SK-N-SH treated with all-trans-retinoic acid at 6 μM for 48 hours (cell line): ENCODE results near the gene CRACR2B.

ENCODE experiments used
- ATAC-seq: fragments of 200-7000 bp; cut with Tn5 transposase; 3 replicates; pipeline ENCODE4 v1.9.1; 2020; ENCODE audit warnings: mild to moderate bottlenecking, moderate library complexity
- ESRRG ChIP-seq: fragments of 250-450 bp; sonication (Bioruptor Pico); IDR thresholded peaks from 2 replicates; pipeline ENCODE4 v1.6.1; 2021; ENCODE audit warnings: mild to moderate bottlenecking
- GLIS3 ChIP-seq: fragments of 250-450 bp; sonication (Bioruptor Pico); IDR thresholded peaks from 2 replicates; pipeline ENCODE4 v1.5.0; 2020; ENCODE audit warnings: mild to moderate bottlenecking, moderate library complexity
- ISL1 ChIP-seq: fragments of 250-450 bp; sonication (Bioruptor Pico); IDR thresholded peaks from 2 replicates; pipeline ENCODE4 v2.1.2; 2022; ENCODE audit warnings: mild to moderate bottlenecking, moderate library complexity
- OSR1 ChIP-seq: fragments of 250-450 bp; sonication (Bioruptor Pico); IDR thresholded peaks from 2 replicates; pipeline ENCODE4 v1.8.0; 2022; ENCODE audit warnings: moderate library complexity, mild to moderate bottlenecking, inconsistent platforms
- PATZ1 ChIP-seq: fragments of 250-450 bp; sonication (Bioruptor Pico); IDR thresholded peaks from 2 replicates; pipeline ENCODE4 v1.8.0; 2020; ENCODE audit warnings: mild to moderate bottlenecking, moderate library complexity, borderline replicate concordance
- POU6F1 ChIP-seq: fragments of 250-450 bp; sonication (Bioruptor Pico); IDR thresholded peaks from 2 replicates; pipeline ENCODE4 v1.8.0; 2021; ENCODE audit warnings: low read depth, mild to moderate bottlenecking, moderate library complexity, borderline replicate concordance
- PPARA ChIP-seq: fragments of 250-450 bp; sonication (Bioruptor Pico); IDR thresholded peaks from 2 replicates; pipeline ENCODE4 v1.5.0; 2020; ENCODE audit warnings: mild to moderate bottlenecking, borderline replicate concordance
- RARB ChIP-seq: fragments of 250-450 bp; sonication (Bioruptor Pico); IDR thresholded peaks from 2 replicates; pipeline ENCODE4 v1.8.0; 2021; ENCODE audit warnings: mild to moderate bottlenecking, moderate library complexity
- SNAI2 ChIP-seq: fragments of 250-450 bp; sonication (Bioruptor Pico); IDR thresholded peaks from 2 replicates; pipeline ENCODE4 v1.5.0; 2020; ENCODE audit warnings: mild to moderate bottlenecking, moderate library complexity
- TCF4 ChIP-seq: fragments of 250-450 bp; sonication (Bioruptor Pico); IDR thresholded peaks from 2 replicates; pipeline ENCODE4 v1.8.0; 2021; ENCODE audit warnings: mild to moderate bottlenecking, moderate library complexity, borderline replicate concordance
- TOX ChIP-seq: fragments of 250-450 bp; sonication (Bioruptor Pico); IDR thresholded peaks from 2 replicates; pipeline ENCODE4 v1.8.0; 2021; ENCODE audit warnings: mild to moderate bottlenecking, moderate library complexity, borderline replicate concordance
- ZC3H10 ChIP-seq: fragments of 250-450 bp; sonication (Bioruptor Pico); IDR thresholded peaks from 2 replicates; pipeline ENCODE4 v1.5.1; 2021; ENCODE audit warnings: mild to moderate bottlenecking, moderate library complexity
- ZFP3 ChIP-seq: fragments of 250-450 bp; sonication (Bioruptor Pico); IDR thresholded peaks from 2 replicates; pipeline ENCODE4 v1.5.0; 2020; ENCODE audit warnings: mild to moderate bottlenecking, moderate library complexity
- ZFP30 ChIP-seq: fragments of 450-650 bp; formaldehyde crosslinking; IDR thresholded peaks from 2 replicates; pipeline ENCODE4 v1.5.0; 2022; ENCODE audit warnings: mild to moderate bottlenecking, moderate library complexity
- ZNF565 ChIP-seq: fragments of 450-650 bp; formaldehyde crosslinking; conservative IDR thresholded peaks from 2 replicates; pipeline ENCODE4 v1.5.0; 2020; ENCODE audit warnings: low read depth, mild to moderate bottlenecking, moderate library complexity
- ZNF70 ChIP-seq: fragments of 450-650 bp; formaldehyde crosslinking; IDR thresholded peaks from 2 replicates; pipeline ENCODE4 v1.5.0; 2020; ENCODE audit warnings: mild to moderate bottlenecking, moderate library complexity
- ZNF8 ChIP-seq: fragments of 450-650 bp; formaldehyde crosslinking; IDR thresholded peaks from 2 replicates; pipeline ENCODE4 v1.5.0; 2020; ENCODE audit warnings: mild to moderate bottlenecking, moderate library complexity
- TF ChIP-seq, protein P1 (sequence below): fragments of 250-450 bp; sonication (Bioruptor Pico); IDR thresholded peaks from 2 replicates; pipeline ENCODE4 v1.5.1; 2020; ENCODE audit warnings: low read depth, mild to moderate bottlenecking, moderate library complexity
- TF ChIP-seq, protein P2 (sequence below): fragments of 250-450 bp; sonication (Bioruptor Pico); IDR thresholded peaks from 2 replicates; pipeline ENCODE4 v1.5.0; 2020; ENCODE audit warnings: mild to moderate bottlenecking, moderate library complexity

Gene CRACR2B

GRCh38 chr11:826227-826621, 1.5 kb upstream of the CRACR2B start:
- TF ChIP-seq PPARA (CRISPR knock-in tag): no peak
- TF ChIP-seq ZFP3 (CRISPR knock-in tag): no peak
- TF ChIP-seq GLIS3 (CRISPR knock-in tag): no peak
- TF ChIP-seq, protein P1, sequence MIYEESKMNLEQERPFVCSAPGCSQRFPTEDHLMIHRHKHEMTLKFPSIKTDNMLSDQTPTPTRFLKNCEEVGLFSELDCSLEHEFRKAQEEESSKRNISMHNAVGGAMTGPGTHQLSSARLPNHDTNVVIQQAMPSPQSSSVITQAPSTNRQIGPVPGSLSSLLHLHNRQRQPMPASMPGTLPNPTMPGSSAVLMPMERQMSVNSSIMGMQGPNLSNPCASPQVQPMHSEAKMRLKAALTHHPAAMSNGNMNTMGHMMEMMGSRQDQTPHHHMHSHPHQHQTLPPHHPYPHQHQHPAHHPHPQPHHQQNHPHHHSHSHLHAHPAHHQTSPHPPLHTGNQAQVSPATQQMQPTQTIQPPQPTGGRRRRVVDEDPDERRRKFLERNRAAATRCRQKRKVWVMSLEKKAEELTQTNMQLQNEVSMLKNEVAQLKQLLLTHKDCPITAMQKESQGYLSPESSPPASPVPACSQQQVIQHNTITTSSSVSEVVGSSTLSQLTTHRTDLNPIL (CRISPR knock-in tag): no peak
- TF ChIP-seq OSR1: no peak
- TF ChIP-seq TCF4 (CRISPR knock-in tag): no peak
- TF ChIP-seq ZFP30 (CRISPR knock-in tag): no peak
- no peak for TF ChIP-seq ZNF70 (CRISPR knock-in tag)
- no peak for TF ChIP-seq PATZ1 (CRISPR knock-in tag)
- TF ChIP-seq POU6F1 (CRISPR knock-in tag): no peak
- no peak for TF ChIP-seq TOX
- no peak for TF ChIP-seq RARB (CRISPR knock-in tag)
- TF ChIP-seq SNAI2 (CRISPR knock-in tag): no peak
- ATAC-seq: no peak

- TF ChIP-seq, protein P2, sequence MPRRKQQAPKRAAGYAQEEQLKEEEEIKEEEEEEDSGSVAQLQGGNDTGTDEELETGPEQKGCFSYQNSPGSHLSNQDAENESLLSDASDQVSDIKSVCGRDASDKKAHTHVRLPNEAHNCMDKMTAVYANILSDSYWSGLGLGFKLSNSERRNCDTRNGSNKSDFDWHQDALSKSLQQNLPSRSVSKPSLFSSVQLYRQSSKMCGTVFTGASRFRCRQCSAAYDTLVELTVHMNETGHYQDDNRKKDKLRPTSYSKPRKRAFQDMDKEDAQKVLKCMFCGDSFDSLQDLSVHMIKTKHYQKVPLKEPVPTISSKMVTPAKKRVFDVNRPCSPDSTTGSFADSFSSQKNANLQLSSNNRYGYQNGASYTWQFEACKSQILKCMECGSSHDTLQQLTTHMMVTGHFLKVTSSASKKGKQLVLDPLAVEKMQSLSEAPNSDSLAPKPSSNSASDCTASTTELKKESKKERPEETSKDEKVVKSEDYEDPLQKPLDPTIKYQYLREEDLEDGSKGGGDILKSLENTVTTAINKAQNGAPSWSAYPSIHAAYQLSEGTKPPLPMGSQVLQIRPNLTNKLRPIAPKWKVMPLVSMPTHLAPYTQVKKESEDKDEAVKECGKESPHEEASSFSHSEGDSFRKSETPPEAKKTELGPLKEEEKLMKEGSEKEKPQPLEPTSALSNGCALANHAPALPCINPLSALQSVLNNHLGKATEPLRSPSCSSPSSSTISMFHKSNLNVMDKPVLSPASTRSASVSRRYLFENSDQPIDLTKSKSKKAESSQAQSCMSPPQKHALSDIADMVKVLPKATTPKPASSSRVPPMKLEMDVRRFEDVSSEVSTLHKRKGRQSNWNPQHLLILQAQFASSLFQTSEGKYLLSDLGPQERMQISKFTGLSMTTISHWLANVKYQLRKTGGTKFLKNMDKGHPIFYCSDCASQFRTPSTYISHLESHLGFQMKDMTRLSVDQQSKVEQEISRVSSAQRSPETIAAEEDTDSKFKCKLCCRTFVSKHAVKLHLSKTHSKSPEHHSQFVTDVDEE (CRISPR knock-in tag): no peak
- no peak for TF ChIP-seq ZNF8 (CRISPR knock-in tag)
- TF ChIP-seq GLIS3 (CRISPR knock-in tag): no peak
- no peak for TF ChIP-seq ZC3H10
- TF ChIP-seq PATZ1 (CRISPR knock-in tag): no peak
- TF ChIP-seq ESRRG (CRISPR knock-in tag): no peak
- no peak for TF ChIP-seq ZNF565 (CRISPR knock-in tag)
- TF ChIP-seq POU6F1 (CRISPR knock-in tag): no peak
- TF ChIP-seq OSR1: no peak
- no peak for TF ChIP-seq ISL1
- TF ChIP-seq, all 23 proteins: peak for 0
- ATAC-seq: no peak
These were observed 928 bp upstream of the CRACR2B start for GRCh38 chr11:826836-827145.
